ENCODE data around the gene RNF135.
"Not testable (repeated sequence)": the region's sequence is repeated elsewhere in the genome, so short reads cannot be mapped to it uniquely, and the experiment has no call there.

The RNF135 gene

GRCh38 chr17:31010014-31010413 lies 39.2 kb downstream of the RNF135 start:
- not testable (repeated sequence) for H3K18ac ChIP-seq (ENCODE audit: low read length); DNase-seq; H3K4me2 ChIP-seq (ENCODE audit: low read length); H3K4ac ChIP-seq (ENCODE audit: low read depth, low read length); H3K9ac ChIP-seq (ENCODE audit: low read length); H3K79me1 ChIP-seq (ENCODE audit: low read length); H3K27me3 ChIP-seq (ENCODE audit: insufficient read depth, low read length); H4K8ac ChIP-seq (ENCODE audit: low read depth, low read length); H3K4me1 ChIP-seq (ENCODE audit: control insufficient read depth in 1 of 2, insufficient read depth in 2 of 2, low read length in 2 of 2); H4K91ac ChIP-seq (ENCODE audit: low read depth, low read length); H3K23ac ChIP-seq (ENCODE audit: low read length); H2BK5ac ChIP-seq (ENCODE audit: low read depth, low read length, poor library complexity); H2AFZ ChIP-seq (ENCODE audit: insufficient read depth, low read length, poor library complexity); H3K36me3 ChIP-seq (ENCODE audit: control insufficient read depth in 1 of 2, insufficient read depth in 2 of 2, low read length in 2 of 2); H3K27ac ChIP-seq (ENCODE audit: low read depth, low read length); H2BK12ac ChIP-seq (ENCODE audit: low read length); H3K4me3 ChIP-seq (ENCODE audit: low read depth, low read length); H3K14ac ChIP-seq (ENCODE audit: low read length); H3K79me2 ChIP-seq (ENCODE audit: control insufficient read depth, insufficient read depth, low read length, poor library complexity); H4K12ac ChIP-seq (ENCODE audit: low read depth, low read length); H3K9me3 ChIP-seq (ENCODE audit: insufficient read depth, low read depth, low read length); H2BK120ac ChIP-seq (ENCODE audit: insufficient read depth, low read length, poor library complexity); H2AK5ac ChIP-seq (ENCODE audit: low read length)
- no CpG with 5 or more reads among the region's 3 CpGs for WGBS (ENCODE audit: extremely low coverage, insufficient coverage, insufficient read length)

GRCh38 chr17:31013844-31014243 lies 43.0 kb downstream of the RNF135 start:
- Histone ChIP-seq H3K23ac (ENCODE audit: low read length) (no peak overlapping the region), H3K14ac (ENCODE audit: low read length) (no peak overlapping the region), H3K4ac (ENCODE audit: low read depth, low read length) (no peak overlapping the region), H2BK120ac (ENCODE audit: insufficient read depth, low read length, poor library complexity) (no peak overlapping the region), H3K4me1 (ENCODE audit: control insufficient read depth in 1 of 2, insufficient read depth in 2 of 2, low read length in 2 of 2) (no peaks in the 10 kb centered on the region), H2BK5ac (ENCODE audit: low read depth, low read length, poor library complexity) (no peak overlapping the region), H3K4me3 (ENCODE audit: low read depth, low read length) (no peak overlapping the region), H4K12ac (ENCODE audit: low read depth, low read length) (no peak overlapping the region), H3K9ac (ENCODE audit: low read length) (no peak overlapping the region), H2AK5ac (ENCODE audit: low read length) (no peak overlapping the region), H3K9me3 (ENCODE audit: insufficient read depth, low read depth, low read length) (no peaks in the 10 kb centered on the region), H2AFZ (ENCODE audit: insufficient read depth, low read length, poor library complexity) (no peak overlapping the region), H3K36me3 (ENCODE audit: control insufficient read depth in 1 of 2, insufficient read depth in 2 of 2, low read length in 2 of 2) (no peaks in the 10 kb centered on the region), H3K79me1 (ENCODE audit: low read length) (no peaks in the 10 kb centered on the region), H3K27me3 (ENCODE audit: insufficient read depth, low read length) (no peaks in the 10 kb centered on the region), H3K18ac (ENCODE audit: low read length) (no peak overlapping the region), H3K4me2 (ENCODE audit: low read length) (no peak overlapping the region), H4K91ac (ENCODE audit: low read depth, low read length) (no peak overlapping the region), H2BK12ac (ENCODE audit: low read length) (no peak overlapping the region), H3K27ac (ENCODE audit: low read depth, low read length) (no peak overlapping the region), H4K8ac (ENCODE audit: low read depth, low read length) (no peak overlapping the region), H3K79me2 (ENCODE audit: control insufficient read depth, insufficient read depth, low read length, poor library complexity) (no peaks in the 10 kb centered on the region)
- no peak for DNase-seq
- no CpG with 5 or more reads among the region's 3 CpGs for WGBS (ENCODE audit: extremely low coverage, insufficient coverage, insufficient read length)

GRCh38 chr17:31015639-31016038 lies 44.8 kb downstream of the RNF135 start:
- no peak overlapping the region for H3K27ac ChIP-seq (ENCODE audit: low read depth, low read length)
- WGBS (ENCODE audit: extremely low coverage, insufficient coverage, insufficient read length), result no CpG with 5 or more reads among the region's 5 CpGs
- no peaks in the 10 kb centered on the region for H3K4me1 ChIP-seq (ENCODE audit: control insufficient read depth in 1 of 2, insufficient read depth in 2 of 2, low read length in 2 of 2)

GRCh38 chr17:31019004-31019403 lies 48.2 kb downstream of the RNF135 start:
- Histone ChIP-seq H3K18ac (ENCODE audit: low read length) (no peak overlapping the region), H4K91ac (ENCODE audit: low read depth, low read length) (no peak overlapping the region)
- no CpG with 5 or more reads among the region's 2 CpGs for WGBS (ENCODE audit: extremely low coverage, insufficient coverage, insufficient read length)

More at GRCh38 chr17:31015639-31016038, 44.8 kb downstream of the RNF135 start:
- no peak for DNase-seq
- H2BK5ac ChIP-seq (ENCODE audit: low read depth, low read length, poor library complexity), result no peak overlapping the region
- H4K8ac ChIP-seq (ENCODE audit: low read depth, low read length), result no peak overlapping the region
- H3K4me3 ChIP-seq (ENCODE audit: low read depth, low read length), result no peak overlapping the region
- no peak overlapping the region for H3K23ac ChIP-seq (ENCODE audit: low read length)
- H3K18ac ChIP-seq (ENCODE audit: low read length), result no peak overlapping the region
- H3K4me2 ChIP-seq (ENCODE audit: low read length), result no peak overlapping the region
- no peak overlapping the region for H2BK12ac ChIP-seq (ENCODE audit: low read length)
- H4K91ac ChIP-seq (ENCODE audit: low read depth, low read length), result no peak overlapping the region
- H3K9ac ChIP-seq (ENCODE audit: low read length), result no peak overlapping the region
- H3K79me2 ChIP-seq (ENCODE audit: control insufficient read depth, insufficient read depth, low read length, poor library complexity), result no peaks in the 10 kb centered on the region
- no peak overlapping the region for H2BK120ac ChIP-seq (ENCODE audit: insufficient read depth, low read length, poor library complexity)
- H3K14ac ChIP-seq (ENCODE audit: low read length), result no peak overlapping the region
- H2AK5ac ChIP-seq (ENCODE audit: low read length), result no peak overlapping the region
- H4K12ac ChIP-seq (ENCODE audit: low read depth, low read length), result no peak overlapping the region
- no peak overlapping the region for H2AFZ ChIP-seq (ENCODE audit: insufficient read depth, low read length, poor library complexity)
- no peaks in the 10 kb centered on the region for H3K36me3 ChIP-seq (ENCODE audit: control insufficient read depth in 1 of 2, insufficient read depth in 2 of 2, low read length in 2 of 2)
- no peaks in the 10 kb centered on the region for H3K79me1 ChIP-seq (ENCODE audit: low read length)
- H3K9me3 ChIP-seq (ENCODE audit: insufficient read depth, low read depth, low read length), result no peaks in the 10 kb centered on the region
- no peaks in the 10 kb centered on the region for H3K27me3 ChIP-seq (ENCODE audit: insufficient read depth, low read length)
- no peak overlapping the region for H3K4ac ChIP-seq (ENCODE audit: low read depth, low read length)

More at GRCh38 chr17:31019004-31019403, 48.2 kb downstream of the RNF135 start:
- Histone ChIP-seq H2BK5ac (ENCODE audit: low read depth, low read length, poor library complexity) (no peak overlapping the region), H4K12ac (ENCODE audit: low read depth, low read length) (no peak overlapping the region), H3K14ac (ENCODE audit: low read length) (no peak overlapping the region), H3K9ac (ENCODE audit: low read length) (no peak overlapping the region), H3K36me3 (ENCODE audit: control insufficient read depth in 1 of 2, insufficient read depth in 2 of 2, low read length in 2 of 2) (no peaks in the 10 kb centered on the region), H3K79me2 (ENCODE audit: control insufficient read depth, insufficient read depth, low read length, poor library complexity) (no peaks in the 10 kb centered on the region), H3K23ac (ENCODE audit: low read length) (no peak overlapping the region), H3K4ac (ENCODE audit: low read depth, low read length) (no peak overlapping the region), H4K8ac (ENCODE audit: low read depth, low read length) (no peak overlapping the region), H3K79me1 (ENCODE audit: low read length) (no peaks in the 10 kb centered on the region), H2AFZ (ENCODE audit: insufficient read depth, low read length, poor library complexity) (no peak overlapping the region), H2BK12ac (ENCODE audit: low read length) (no peak overlapping the region), H3K4me3 (ENCODE audit: low read depth, low read length) (no peak overlapping the region), H2BK120ac (ENCODE audit: insufficient read depth, low read length, poor library complexity) (no peak overlapping the region), H3K27ac (ENCODE audit: low read depth, low read length) (no peak overlapping the region), H2AK5ac (ENCODE audit: low read length) (no peak overlapping the region), H3K9me3 (ENCODE audit: insufficient read depth, low read depth, low read length) (no peaks in the 10 kb centered on the region), H3K27me3 (ENCODE audit: insufficient read depth, low read length) (no peaks in the 10 kb centered on the region), H3K4me1 (ENCODE audit: control insufficient read depth in 1 of 2, insufficient read depth in 2 of 2, low read length in 2 of 2) (no peaks in the 10 kb centered on the region), H3K4me2 (ENCODE audit: low read length) (no peak overlapping the region)
- DNase-seq, result no peak

Measured in trophoblast cell (in vitro differentiated cells and primary cell).